Renal cortical epithelial cell (primary cell): ENCODE data around the gene MRPL2. TPM values are rescaled to one million over a fixed set of nuclear protein-coding genes. Genes with fewer than 3 reads are reported as not detected.

ENCODE experiments used
- DNase-seq: peaks from one replicate; pipeline ENCODE4 v3.0.0-alpha.2; 2011; ENCODE audit warnings: low read depth
- total RNA-seq: library from RNA; depleted of rRNA; stranded (reverse); fragments of >200 nt; gene quantifications from 2 replicates; pipeline ENCODE4 v1.2.3, GENCODE V29; 2014

Gene MRPL2
- total RNA-seq = 17.9 and 25.4 TPM in 2 replicates

DNA sequence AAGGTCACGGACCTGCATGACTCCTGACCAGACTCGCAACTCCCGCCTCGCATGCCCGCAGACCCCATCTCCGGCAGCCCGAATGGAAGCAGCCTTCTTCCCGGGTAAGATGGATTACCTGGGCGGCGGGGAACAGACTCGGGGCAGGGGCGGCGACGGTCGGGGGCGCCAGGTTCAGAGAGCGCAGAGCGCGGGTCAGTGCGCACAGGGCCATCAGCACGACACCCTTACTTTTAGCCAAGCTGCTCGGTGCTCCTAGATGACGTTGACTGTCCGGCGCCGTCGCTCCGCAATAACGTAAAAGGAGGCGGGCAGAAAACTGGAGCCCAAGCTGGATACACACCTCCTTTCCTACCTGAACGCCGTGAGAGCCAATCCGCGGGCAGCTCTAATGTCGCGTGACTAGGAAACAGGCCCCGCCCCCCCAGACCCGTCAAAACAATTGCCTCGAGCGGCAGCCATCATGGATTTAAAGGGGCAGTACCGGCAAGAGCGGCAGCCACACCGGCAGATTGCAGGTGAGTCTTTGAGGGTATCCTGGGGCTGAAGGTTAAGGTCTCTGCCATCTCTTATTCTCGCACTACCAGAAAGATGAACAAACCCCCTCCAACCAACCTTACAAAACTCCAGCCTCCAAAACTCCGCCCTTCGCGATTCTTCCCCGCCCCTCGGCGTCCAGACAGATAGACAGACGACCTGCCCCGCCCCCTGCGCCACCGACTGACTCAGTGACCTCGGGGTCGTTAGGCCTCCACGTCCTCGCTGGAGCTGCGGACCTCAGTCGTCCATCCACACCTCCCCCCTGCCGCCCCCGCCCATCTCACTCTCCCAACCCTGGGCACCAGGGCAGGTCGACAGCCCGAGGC, at the start of gene MRPL2, which contains the start of gene KLC4:
Gene MRPL2, minus strand, starts transcription at position 267 of the 866 bp plus-strand sequence. Its CDS starts 53 bp downstream, at position 214.
Gene KLC4, plus strand, starts transcription at position 464 of the 866 bp plus-strand sequence. CDS start 1,705 bp downstream, outside the sequence.
- DNase-seq = peak; percentile 96

DNA sequence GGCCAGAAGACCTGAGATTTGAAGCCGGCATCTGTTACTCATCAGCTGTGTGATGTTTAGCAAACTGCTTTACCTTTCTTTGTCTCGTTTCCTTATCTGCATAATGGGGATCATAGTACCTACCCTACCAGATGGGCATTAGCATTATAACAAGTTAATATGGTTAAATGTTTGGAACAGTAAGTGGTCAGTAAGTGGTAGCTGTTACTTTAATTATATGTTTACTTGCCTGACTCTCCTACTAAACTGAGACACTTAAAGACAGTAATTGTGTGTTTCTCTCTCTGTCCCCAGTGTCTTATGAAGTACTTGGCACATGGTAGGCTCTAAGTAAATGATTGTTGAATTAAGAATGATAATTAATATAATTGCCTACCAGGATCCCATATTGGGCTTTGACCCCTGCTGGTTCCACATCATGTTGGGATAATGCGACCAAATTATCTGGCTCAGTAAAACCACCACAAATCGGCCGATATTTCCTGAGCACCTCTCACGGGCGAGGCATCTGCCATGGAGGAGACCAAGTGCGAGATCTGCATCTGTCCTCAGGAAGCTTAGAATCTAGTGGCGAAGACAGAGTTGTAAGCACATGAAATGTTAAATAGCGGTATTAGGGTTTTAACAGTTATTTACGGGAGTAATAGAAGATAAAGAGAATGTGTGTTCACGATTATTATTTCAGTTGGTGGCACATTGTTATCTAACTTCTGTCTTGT, 48.3 kb upstream of the MRPL2 start:
- no peak for DNase-seq

DNA sequence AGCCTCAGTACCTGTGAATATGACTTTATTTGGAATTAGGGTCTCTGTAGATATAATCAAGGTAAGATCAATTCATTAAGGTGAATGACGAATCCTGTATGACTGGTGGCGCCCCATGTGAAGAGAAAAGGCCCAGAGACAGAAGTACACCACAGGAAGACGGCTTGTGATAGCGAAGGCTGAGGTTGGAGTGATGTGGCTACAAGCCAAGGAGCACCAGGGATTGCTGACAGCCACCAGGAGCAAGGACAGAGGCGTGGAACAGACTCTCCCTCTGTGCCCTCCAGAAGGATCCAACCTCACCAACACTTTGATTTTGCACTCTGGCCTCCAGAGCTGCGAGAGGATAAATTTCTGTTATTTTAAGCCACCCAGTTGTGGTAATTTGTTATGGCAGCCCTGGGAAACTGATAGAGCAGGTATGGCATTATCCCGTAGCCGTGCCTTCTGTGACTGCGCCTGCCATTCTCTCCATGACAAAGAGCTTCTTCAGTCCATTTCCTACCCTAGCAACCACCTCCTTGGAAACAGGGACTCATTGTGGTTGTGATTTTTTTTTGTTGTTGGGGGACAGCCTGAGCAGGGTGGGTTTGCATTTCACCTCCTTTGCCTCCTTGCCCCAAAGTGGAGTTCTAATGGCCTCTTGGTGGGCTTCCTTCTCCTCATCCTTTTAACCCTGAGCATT, 46.4 kb upstream of the MRPL2 start:
- no peak for DNase-seq

DNA sequence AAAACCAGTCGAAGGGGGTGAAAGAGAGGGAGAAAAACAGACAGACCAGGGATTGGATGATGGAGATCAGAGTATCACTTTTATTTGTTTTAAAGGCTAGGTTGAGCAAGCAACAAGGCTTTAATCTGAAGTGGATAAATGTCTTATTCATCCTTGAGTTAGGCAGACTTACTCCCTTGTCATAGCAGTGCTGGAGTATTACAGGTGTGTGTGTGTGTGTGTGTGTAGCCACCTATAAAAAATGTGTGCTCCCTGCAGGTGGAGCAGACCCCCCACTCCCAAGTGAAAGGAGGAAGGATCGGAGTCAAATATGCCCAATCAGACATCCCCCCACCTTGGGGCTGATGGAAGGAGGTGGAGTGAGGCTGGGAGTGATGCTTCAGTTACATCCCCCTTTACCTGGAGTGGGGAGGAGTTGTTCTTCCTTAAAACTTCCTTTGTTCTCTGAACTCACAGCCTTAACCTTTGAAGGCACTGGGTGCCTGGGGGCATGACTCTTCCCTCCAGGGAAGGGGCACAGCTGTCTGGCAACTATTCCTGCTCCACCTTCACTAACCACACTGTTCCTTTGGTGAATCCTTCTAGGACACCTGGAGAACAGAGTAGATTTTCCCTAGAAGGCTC, 44.1 kb upstream of the MRPL2 start:
- DNase-seq = no peak

DNA sequence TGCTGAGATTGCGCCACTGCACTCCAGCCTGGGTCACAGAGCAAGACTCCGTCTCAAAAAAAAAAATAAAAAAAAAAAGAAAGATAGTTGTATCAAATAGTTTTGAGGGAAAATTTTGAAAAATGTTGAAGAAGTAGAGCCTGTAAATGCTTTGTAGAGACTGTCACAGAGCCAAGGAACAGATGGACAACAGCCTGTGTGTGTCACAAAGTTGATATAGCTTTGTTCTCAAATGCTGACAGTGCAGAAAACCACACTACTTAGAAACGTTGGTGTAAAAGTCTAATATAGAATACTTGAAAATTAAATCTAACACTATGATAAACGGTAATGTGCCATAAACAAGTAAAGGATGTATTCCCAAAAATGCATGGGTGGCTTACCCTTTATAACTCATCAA, 42.3 kb upstream of the MRPL2 start:
- DNase-seq = no peak

DNA sequence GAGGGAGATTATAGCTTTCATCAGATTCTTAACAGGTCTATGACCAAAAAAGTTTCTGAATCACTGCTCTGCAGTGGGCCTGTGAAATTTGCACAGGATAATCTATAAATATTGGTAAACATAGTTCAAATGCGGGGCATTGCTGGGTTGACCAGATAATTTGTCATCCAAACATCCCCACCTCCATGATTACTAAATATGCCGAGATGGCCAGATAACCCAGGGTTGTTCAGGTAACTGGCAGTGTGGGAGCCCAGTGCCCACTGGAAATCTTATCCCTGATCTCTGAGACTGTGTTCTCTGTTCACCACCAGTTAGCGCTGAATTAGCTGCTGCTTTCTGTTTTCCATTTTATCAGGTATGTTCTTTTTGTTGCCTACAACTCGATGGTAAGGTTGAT, 38.3 kb upstream of the MRPL2 start:
- no peak for DNase-seq

DNA sequence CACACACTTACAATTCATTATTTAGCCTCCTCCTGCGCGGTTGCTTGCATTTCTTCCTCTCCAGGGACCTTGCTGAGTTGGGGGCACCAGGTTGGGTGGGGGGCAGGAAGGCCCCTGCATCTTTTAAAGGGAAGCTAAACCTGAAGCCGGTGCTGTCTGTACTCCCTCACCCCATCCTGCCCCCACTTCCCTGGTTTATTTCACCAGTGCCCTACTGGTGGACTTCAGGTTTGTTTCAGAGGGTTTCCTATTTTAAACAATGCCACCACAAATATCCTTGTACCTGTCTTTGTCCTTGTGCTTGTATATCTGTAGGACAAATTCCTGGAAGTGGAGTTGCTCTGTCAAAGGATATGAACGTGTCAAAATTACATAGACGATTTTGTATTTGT, 37.9 kb upstream of the MRPL2 start:
- DNase-seq = no peak

DNA sequence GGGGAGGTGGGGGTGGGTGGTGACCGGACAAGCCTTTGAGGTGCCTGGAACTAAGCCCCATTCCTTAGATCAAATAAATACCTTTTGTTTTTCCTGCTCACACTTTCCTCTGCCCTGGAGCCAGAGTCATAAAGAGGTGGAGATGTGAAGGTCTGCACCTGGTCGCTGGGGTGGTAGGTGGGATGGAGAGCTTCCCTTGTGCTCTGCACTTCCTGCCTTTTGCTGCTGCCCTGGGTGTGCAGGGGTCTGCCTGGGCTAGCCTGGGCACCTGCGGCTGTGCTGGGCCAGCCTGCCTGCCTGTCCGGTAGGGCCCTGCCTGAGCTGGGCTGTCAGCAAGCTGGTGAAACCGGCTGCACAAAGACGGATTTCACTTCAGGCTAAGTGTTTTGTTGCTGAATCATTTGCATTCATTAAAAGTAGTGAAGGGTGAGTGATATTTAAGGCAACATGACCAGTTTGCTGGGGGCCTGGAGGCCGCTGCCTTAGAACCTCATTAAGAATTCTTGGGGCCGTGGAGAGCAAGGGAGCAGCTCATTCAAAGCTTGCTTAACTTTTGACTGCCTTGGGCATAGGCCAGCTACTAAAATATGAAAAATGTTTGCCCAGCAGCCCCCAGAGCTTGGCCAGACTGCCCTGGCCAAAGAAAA, 37.3 kb upstream of the MRPL2 start:
- peak; percentile 96 for DNase-seq

DNA sequence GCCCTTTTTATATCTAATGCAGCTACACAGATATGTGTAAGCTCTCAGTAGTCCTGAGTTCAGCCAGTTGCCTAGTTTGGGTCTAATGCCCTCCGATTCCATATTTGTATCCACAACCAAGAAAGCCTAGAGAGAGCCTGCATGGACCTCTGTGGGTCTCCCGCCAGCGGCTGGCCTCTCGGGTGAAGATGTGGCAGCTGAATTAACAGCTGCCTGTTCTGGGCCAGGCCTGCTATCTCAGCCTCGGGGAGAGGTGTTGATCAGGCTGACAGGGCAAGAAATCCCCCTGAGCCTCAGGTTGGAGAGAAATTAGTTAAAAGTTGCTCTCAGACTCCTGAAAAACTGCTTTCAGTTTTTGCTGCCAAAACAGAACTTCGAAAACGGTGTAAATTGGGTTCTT, 36.7 kb upstream of the MRPL2 start:
- no peak for DNase-seq

DNA sequence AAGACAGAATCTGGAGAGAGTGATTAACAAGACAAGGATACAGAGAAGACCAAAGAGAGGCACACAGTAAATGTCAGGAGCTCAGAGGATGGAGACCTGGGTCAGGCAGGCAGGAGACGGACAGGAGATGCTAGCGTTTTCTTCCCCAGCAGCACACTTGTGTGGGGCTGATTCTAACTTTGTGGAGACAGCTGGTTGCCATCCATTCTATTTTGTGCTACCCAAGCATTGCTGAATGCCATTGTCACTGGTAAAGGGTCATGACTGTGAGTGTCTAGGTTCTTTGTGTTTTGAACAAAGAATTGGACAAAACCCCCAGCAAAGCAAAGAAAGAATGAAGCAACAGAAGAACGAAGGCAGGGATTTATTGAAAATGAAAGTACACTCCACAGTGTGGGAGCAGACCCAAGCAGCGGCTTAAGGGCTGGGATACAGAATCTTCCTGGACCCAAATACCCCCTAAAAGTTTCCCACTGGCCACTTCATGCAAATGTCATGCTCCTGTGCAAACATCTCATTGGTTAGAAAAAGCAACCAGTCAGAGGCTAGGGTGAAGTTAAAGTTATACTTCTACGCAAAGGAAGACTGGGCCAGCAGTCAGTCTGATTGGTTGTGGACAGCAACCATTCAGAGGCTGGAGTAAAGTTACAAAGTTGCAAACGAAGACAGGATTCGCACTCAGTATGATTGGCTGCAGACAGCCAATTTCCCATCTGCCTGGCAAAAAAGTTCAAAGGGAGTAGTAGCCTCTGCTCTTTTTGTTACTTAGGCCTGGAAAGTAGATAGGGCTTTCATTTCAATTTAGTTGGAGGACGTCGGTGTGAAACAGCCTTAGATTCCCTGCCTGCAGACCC, 34.4 kb upstream of the MRPL2 start:
- peak; percentile 86 for DNase-seq

DNA sequence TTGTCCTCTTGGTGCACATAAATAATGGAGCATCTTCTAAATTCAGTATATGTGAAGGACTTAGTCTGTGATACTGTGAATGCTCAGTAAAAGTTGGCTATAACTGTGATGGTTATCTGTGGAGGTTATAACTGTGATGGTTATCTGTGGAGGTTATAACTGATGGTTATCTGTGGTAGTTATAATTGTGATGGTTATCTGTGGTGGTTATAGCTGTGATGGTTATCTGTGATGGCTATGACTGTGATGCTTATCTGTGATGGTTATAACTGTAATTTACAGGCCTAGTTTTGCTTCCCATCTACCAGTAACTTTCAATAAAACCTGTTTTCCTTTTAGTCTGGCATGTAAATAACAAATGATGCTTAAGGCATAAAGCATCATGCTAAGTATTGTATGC, 33.4 kb upstream of the MRPL2 start:
- DNase-seq = no peak

DNA sequence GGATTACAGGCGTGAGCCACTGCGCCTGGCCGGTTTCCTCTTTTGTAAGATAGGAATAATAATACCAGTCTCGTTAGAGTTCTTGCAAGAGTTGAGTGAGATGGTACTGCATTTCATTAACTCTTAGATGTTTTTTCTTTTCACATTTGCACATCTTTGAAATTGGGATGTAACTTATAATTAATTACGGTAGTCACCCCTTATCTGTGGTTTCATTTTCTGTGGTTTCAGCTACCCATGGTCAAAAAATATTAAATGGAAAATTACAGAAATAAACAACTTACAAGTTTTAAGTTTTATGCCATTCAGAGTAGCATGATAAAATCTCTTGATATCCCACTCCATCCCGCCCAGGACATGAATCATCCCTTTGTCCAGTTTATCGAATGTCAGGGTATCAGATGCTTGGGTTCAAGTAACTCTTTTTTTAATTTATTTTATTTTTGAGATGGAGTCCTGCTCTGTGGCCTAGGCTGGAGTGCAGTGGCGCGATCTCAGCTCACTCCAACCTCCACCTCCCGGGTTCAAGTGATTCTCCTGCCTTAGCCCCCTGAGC, 32.3 kb upstream of the MRPL2 start:
- no peak for DNase-seq

DNA sequence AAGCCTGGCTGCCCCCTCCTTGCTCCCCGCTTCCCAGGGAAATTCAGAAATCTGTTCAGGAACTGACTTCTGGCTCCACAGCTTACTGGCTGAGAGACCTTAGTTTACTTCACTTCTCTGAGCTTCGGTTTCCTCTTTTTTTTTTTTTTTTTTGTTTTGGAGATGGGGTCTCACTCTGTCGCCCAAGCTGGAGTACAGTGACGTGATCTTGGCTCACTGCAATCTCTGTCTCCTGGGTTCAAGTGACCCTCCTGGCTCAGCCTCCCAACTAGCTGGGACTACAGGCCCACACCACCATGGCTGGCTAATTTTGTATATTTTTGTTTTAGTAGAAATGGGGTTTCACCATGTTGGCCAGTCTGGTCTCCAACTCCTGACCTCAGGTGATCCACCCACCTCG, 31.8 kb upstream of the MRPL2 start:
- DNase-seq = no peak

DNA sequence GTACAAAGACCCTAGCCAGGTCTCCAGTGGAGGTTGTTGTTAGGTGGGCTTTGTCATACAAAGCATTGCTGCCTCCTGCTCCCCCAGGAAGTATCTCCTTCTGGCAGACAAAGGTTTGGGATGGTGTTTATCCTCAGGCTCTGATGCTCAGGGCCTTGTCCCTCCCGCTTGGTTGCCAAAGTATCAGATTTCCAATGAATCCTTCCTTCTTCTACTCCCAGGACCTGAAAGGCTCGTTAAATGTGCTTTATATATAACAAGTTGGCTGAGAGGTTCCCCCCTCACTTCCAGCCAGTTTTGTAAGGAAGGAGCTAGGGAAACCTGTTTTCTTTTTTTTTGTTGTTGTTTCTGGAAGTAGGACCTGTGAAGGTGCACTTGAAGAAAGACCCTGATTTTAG, 31.3 kb upstream of the MRPL2 start:
- DNase-seq = no peak

DNA sequence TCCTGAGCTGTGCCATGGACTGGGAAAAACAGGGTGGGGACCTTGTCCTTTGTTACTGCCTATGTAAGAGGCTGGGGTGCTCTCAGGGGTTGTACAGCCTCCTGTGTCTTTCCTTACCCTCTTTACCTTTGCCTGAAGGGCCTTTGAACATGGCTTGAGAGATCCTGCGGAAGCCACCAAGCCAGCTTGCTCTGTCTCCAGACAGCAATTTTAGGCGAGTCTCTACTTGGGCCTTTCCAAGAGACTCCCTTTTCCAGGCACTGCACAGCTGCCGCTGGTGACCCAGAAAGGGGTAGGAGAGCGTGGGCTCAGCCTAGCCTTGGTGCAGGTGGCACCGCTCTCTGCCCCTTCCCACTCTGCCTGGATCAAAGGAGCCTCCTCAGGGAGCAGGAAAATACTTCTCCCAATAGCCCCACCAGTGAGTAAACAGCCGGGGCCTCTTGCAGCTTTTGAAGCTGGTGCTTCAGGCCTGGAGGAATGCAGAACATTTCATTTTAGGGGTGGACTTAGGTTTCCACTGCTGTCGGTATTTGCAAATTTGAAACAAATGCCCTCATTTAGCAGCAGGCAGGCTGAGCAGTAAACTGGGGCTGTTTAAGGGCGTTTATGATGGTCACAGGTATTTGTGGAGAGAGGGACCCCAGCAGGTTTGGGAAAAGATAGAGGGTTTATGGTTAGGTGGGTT, 30.8 kb upstream of the MRPL2 start:
- no peak for DNase-seq

DNA sequence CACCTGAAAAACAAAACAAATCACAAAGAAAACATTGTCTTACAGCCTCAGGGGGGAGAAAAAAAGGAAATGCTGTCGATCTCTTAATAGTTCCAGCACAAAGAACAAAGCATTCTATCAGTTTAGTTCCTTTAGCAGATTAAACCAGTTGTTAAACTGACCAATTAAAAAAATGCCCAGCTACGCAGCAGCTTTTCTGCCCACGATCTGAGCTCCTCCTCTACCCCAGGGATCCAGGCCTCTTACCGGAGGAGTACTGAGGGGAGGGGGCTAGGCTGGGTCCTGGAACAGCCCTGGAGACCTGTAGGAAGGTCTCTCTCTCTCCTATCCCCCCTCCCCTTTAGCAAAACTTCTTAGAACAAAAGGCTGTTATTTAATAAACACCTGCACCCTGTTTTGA, 30.2 kb upstream of the MRPL2 start:
- DNase-seq = peak; percentile 60

DNA sequence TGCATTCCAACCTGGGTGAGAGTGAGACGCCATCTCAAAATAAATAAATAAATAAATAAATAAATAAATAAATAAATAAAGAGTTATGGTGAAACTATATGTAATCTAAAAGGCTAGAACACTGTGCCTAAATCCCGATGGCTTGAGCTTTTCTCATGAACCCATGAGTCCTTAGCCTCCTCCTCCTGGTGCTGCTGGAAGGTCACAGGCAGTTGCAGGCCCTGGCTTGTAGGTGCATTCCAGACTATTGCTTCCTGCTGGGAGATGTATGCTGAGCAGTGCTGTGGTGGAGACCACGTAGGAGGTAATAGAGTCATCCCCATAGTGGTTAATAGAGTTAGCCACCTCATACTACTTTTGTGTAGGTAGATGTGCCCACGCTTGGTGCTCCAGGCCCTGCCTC, 29.4 kb upstream of the MRPL2 start:
- DNase-seq = peak; percentile 54

DNA sequence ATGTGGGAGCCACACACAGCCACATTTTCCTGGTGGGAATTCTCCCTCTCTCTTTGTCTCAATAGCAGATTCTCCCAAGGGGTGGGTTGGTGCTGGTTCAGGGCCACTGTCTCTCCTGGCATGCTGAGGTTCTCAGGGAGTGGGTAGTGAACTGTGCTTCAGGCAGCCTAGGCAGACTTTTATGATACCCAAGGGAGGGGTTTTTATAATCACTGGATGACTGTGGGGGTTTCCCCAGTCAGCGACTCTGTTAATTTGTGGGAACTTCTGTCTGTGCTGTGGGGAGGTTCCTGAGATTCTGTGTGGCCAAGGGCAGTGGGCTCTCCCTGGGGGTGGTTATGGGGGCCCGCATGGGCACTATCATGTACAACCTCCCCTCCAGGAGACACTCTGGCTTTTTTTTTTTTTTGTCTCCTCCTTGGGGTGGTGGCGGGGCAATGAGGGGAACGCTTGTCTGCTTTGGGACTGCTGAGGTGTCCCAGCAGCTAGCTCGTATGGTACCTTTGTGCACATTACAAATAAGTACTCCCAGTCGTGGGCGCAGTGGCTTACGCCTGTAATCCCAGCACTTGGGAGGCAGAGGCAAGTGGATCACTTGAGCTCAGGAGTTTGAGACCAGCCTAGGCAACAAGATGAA, 26.9 kb upstream of the MRPL2 start:
- no peak for DNase-seq
